Regular cardiac myocyte (primary cell): Measurements from ENCODE around the gene NUMA1. TPM values are rescaled to one million over a fixed set of nuclear protein-coding genes. Genes with fewer than 3 reads are reported as not detected.

ENCODE experiments used
- total RNA-seq: library from RNA; depleted of rRNA; stranded (reverse); fragments of >200 nt; gene quantifications from 2 replicates; pipeline ENCODE4 v1.2.3, GENCODE V29; 2014

The NUMA1 gene
- 141 and 207 TPM in 2 replicates for total RNA-seq

DNA sequence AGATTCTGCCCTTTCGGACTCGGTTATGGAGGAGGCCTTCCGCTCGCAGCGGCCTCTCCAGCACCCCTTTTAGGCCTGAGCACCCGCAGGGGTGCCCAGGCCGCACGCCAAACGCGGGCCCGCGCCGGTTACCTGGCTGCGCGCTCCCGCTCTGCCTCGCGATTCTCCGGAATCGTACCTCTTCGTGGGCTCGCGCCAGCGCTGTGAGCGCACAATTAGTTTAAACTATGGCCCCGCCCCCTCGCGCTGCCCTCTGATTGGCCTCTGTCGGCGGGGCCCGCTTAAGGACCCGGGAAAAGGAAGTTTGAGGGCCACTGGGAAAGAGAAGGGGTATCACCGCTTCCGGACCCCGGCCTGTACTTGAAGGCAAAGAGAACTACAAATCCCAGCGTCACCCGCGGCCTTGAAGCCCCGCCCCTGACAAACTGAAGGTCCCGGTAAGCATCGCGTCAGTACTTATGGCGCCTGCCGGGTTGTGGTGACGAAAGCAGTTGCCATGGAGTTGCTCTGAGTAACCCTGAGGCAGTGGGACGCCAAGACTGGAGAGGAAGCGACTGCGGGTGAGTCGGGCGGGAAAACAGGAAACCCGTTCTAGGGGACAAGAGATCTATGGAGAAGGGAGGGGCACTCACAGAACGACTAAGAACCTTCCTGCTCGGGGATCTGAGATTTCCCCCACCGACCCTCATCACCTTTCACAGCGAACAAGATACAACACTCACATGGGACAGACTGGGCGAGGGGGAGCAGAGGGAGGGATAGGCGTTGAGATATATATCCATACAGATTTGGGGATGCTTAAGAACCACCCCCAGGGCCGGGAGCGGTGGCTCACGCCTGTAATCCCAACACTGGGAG, at the start of gene NUMA1, which contains the start of gene LRRC51:
Gene NUMA1, minus strand, starts transcription at position 217 of the 858 bp plus-strand sequence. CDS start 44,599 bp downstream, outside the sequence.
Gene LRRC51, plus strand, starts transcription at position 525 of the 858 bp plus-strand sequence. CDS start 8,234 bp downstream, outside the sequence.

DNA sequence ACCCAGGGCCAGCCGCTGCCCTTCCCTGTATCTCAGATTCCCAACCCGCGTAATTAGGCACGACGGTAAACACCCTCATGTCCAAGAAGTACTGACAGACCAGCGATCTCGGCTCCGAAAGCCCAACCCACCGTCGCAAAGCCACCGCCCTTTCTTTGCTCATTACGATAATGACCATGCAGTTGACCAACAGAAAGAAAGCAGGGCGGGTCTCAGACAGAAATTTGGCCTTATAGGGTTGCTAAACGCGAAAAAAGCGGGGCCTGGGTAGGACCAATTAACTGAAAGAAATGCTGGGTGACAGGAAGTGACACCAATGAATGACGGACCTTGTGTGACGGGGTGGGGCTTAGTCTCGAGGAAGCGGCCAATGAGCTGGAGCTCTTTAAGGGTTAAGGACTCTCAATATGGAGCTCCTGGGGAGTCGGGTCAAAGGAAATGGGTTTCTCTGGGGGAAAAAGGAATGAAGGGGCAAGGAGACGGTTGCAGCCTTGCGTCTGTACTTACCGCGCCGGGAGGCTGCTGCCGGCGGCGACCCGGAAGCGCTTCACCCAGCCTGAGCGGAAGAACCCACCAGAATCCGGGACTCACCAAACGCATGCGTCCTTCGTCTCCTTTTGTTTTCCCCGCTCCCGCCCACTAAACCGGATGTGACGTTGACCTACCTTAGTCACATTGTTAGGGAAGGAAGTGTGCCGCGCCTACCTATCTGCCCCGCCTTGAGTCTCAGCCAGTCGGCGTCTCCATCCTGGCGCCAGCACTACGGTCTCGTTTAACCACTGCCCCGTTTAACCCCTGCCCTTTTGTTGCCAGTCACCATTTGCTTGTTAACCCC, 32.0 kb upstream of the NUMA1 start, which contains the start of gene ANAPC15:
Gene ANAPC15, minus strand, starts transcription at position 553 of the 835 bp plus-strand sequence. CDS start 1,419 bp downstream, outside the sequence.

GRCh38 chr11:72105888-72106287, 25.5 kb upstream of the NUMA1 start, which contains the start of gene TOMT:
TOMT (plus strand) TSS chr11:72105924; CDS start chr11:72105952, 28 bp downstream.

DNA sequence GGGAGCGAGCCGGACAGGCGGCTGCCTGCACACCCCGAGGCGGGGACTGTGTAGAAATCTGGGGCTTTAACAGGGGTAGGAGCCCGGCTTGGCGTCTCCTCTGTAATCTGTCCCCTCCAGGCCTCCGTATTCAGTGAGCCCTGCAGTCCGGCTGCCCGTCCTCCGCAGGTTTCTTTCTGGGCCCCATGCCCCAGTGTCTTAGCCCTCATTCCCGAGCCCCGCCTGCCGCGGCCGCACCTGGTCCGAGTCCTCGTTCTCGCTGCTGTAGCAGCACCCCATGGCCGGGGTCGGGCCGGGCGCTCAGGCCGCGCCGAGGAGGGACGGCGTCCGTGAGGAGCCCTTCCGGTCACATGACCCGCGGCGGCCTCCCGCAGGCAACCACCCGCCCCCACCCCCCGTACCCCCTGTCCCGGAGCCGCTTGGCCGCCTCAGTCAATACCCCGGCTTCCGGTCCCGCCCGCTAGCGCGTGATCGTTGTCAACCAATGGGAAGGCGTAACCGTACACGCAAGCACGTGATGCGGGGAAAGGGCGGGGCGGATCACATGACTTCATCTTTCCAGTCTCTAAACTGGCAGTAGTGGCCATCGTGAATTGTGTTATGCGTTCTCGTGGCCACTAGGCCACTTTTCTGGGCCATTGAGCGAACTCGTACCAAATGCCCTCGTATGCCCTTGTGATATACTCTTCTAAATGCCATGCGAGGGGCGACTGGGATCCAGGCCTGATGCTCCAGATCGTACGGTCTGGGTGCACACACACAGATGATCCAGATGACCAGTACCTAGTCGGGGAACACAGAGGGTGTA, 22.8 kb upstream of the NUMA1 start, which contains the start of gene LAMTOR1:
Gene LAMTOR1, minus strand, starts transcription at position 352 of the 808 bp plus-strand sequence. Its CDS starts 73 bp downstream, at position 279.

DNA sequence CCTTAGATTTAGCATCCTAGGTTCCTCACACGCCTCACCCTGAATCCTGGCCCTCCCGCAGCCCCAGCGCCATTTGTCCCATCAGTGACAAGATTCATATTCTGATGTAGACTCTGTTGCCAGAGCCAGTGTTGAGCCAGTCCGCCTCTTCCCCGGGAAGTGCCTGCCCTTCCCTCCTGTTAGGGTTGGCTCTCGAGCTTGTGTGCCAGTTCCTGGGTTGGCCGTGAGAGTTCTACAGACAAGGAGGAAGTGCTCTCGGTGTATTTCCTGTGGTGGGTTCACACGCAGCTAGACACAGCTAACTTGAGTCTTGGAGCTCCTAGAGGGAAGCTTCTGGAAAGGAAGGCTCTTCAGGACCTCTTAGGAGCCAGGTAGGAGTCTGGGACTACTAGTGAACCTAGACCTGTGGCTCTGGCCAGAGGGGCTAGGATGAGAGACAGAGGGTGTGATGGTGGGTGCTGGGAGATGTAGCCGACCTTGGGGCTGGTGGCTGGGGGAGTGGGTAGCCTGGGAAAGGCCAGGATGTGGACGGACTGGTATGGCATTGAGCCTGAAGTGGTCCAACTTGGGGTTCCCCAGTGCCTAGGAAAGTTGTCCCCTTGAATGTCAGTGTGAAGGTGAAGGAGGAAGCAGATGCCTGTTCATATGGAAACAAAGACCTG, 81.6 kb downstream of the NUMA1 start, which contains the start of gene IL18BP:
Gene IL18BP, plus strand, starts transcription at position 261 of the 662 bp plus-strand sequence. CDS start 1,076 bp downstream, outside the sequence.

Other genes with a start within 250 kb of the NUMA1 start
- gene DEFB108B, start 247.3 kb downstream of the NUMA1 start, total RNA-seq, result not detected in 2 replicates
- gene DEFB131B, start 202.1 kb downstream of the NUMA1 start, total RNA-seq, result not detected in 2 replicates
- gene XNDC1N, start 151.9 kb downstream of the NUMA1 start, total RNA-seq, result 5.6 and 8.8 TPM in 2 replicates
- gene RNF121, start 151.5 kb downstream of the NUMA1 start, total RNA-seq, result 38.6 and 61.7 TPM in 2 replicates
- 1.5 and 3.4 TPM in 2 replicates for gene IL18BP, start 81.6 kb downstream of the NUMA1 start, total RNA-seq
- 5.4 and 7.3 TPM in 2 replicates for gene LRRC51, start 308 bp upstream of the NUMA1 start, total RNA-seq
- 62.3 and 125 TPM in 2 replicates for gene LAMTOR1, start 22.8 kb upstream of the NUMA1 start, total RNA-seq
- gene TOMT, start 25.4 kb upstream of the NUMA1 start, total RNA-seq, result not detected in 2 replicates
- gene ANAPC15, start 32.2 kb upstream of the NUMA1 start, total RNA-seq, result 13.8 and 49.3 TPM in 2 replicates
- 0.19 and 1.1 TPM in 2 replicates for gene FOLR3, start 55.2 kb upstream of the NUMA1 start, total RNA-seq
- 0.28 TPM in 1 of 2 replicates, not detected in the other for gene FOLR1, start 111.6 kb upstream of the NUMA1 start, total RNA-seq
- not detected in 2 replicates for gene FOLR2, start 136.3 kb upstream of the NUMA1 start, total RNA-seq
- gene INPPL1, start 144.2 kb upstream of the NUMA1 start, total RNA-seq, result 53.8 and 63.6 TPM in 2 replicates
- gene PHOX2A, start 163.6 kb upstream of the NUMA1 start, total RNA-seq, result not detected in 2 replicates